GM12878 (cell line): ENCODE results near the gene CHKA. TPM values are rescaled to one million over a fixed set of nuclear protein-coding genes. Genes with fewer than 3 reads are reported as not detected.

Experiments
- ATAC-seq: fragments of 200-7000 bp; cut with Tn5 transposase; 3 replicates; pipeline ENCODE4 v1.9.1; 2020; ENCODE audit warnings: mild to moderate bottlenecking, moderate library complexity
- BruUV-seq: library from RNA; stranded (reverse); fragments of 400-500 nt; replicated peaks from 2 replicates; lab custom pipeline; 2021; lab: Mats Ljungman, UMichigan
- CTCF ChIA-PET: fragments of 300-600 bp; sonication (Branson Sonifier 250); formaldehyde crosslinking; extraction: SDS; loops from one replicate; lab custom pipeline; 2021; ENCODE audit warnings: inconsistent platforms; lab: Yijun Ruan, JAX
- POLR2A ChIA-PET: fragments of 350-600 bp; formaldehyde crosslinking; extraction: SDS; loops from one replicate; lab custom pipeline; 2021; ENCODE audit warnings: inconsistent platforms; lab: Charles Lee
- RAD21 ChIA-PET: fragments of 300-600 bp; sonication (Branson Sonifier 250); formaldehyde crosslinking; loops from one replicate; lab custom pipeline; 2023; ENCODE audit warnings: antibody characterized with exemption; ENCODE audit not compliant: unreplicated experiment; lab: Charles Lee
- SMC1A ChIA-PET: fragments of 300-600 bp; sonication (Branson Sonifier 250); formaldehyde crosslinking; loops from one replicate; lab custom pipeline; 2023; ENCODE audit not compliant: unreplicated experiment, uncharacterized antibody; lab: Charles Lee
- DNase-seq: peaks from one replicate; pipeline ENCODE4 v3.0.0-alpha.2; 2011; ENCODE audit warnings: low read depth, low spot score
- FAIRE-seq: peaks from 3 replicates; lab custom pipeline; 2011; peaks lifted over from hg19 to GRCh38; lab: Jason Lieb, UNC
- H2AFZ ChIP-seq: 2 replicates; pipeline ENCODE4 v1.6.0; 2011; ENCODE audit warnings: low read depth, low read length, control low read depth; ENCODE audit not compliant: control insufficient read depth
- H3K27ac ChIP-seq: 2 replicates; pipeline ENCODE4 v1.5.1; 2011; ENCODE audit warnings: control low read depth; ENCODE audit not compliant: control insufficient read depth, insufficient read depth
- H3K27me3 ChIP-seq, 2 experiments: replicated peaks in 1 of 2; 2 replicates each; pipeline versions ENCODE4 v1.6.0 to v1.6.1; 2011; ENCODE audit warnings: low read length in 1 of 2; ENCODE audit not compliant: control insufficient read depth in 2 of 2, insufficient read depth in 2 of 2
- H3K36me3 ChIP-seq, 2 experiments: 2 replicates each; pipeline ENCODE4 v1.5.1; 2011; ENCODE audit warnings: low read length in 1 of 2; ENCODE audit not compliant: control insufficient read depth in 2 of 2, insufficient read depth in 2 of 2
- H3K4me1 ChIP-seq: 2 replicates; pipeline ENCODE4 v1.6.1; 2011; ENCODE audit warnings: mild to moderate bottlenecking, low read length, moderate library complexity, mixed read lengths; ENCODE audit not compliant: control insufficient read depth, insufficient read depth
- H3K4me2 ChIP-seq: 2 replicates; pipeline ENCODE4 v1.6.0; 2011; ENCODE audit warnings: control low read depth; ENCODE audit not compliant: control insufficient read depth, insufficient read depth
- H3K4me3 ChIP-seq: fragments of 200-600 bp; sonication (generic); 2 replicates; pipeline ENCODE4 v1.5.1; 2016
- H3K79me2 ChIP-seq: 2 replicates; pipeline ENCODE4 v1.6.0; 2011; ENCODE audit warnings: low read length; ENCODE audit not compliant: control insufficient read depth, insufficient read depth
- H3K9ac ChIP-seq: 2 replicates; pipeline ENCODE4 v1.8.0; 2011; ENCODE audit warnings: low read length, control low read depth, mixed read lengths; ENCODE audit not compliant: control insufficient read depth, insufficient read depth
- H3K9me3 ChIP-seq: replicated peaks from 3 replicates; pipeline ENCODE4 v1.5.1; 2011; ENCODE audit warnings: mild to moderate bottlenecking, low read length; ENCODE audit not compliant: control insufficient read depth, insufficient read depth
- H4K20me1 ChIP-seq: 2 replicates; pipeline ENCODE4 v1.6.0; 2011; ENCODE audit not compliant: control insufficient read depth, insufficient read depth
- ASH2L ChIP-seq: fragments of 300-600, 200-600 bp; sonication (generic); IDR thresholded peaks from 2 replicates; pipeline ENCODE4 v1.6.1; 2017; ENCODE audit warnings: low read depth, mild to moderate bottlenecking, borderline replicate concordance
- ATF7 ChIP-seq: fragments of 450-650 bp; IDR thresholded peaks from 2 replicates; pipeline ENCODE4 v1.6.1; 2016; ENCODE audit warnings: low read depth, mild to moderate bottlenecking
- BCL11A ChIP-seq: IDR thresholded peaks from 2 replicates; pipeline ENCODE4 v1.6.1; 2011; ENCODE audit warnings: low read depth, low read length
- CBFB ChIP-seq: IDR thresholded peaks from 2 replicates; pipeline ENCODE4 v1.6.1; 2016; ENCODE audit warnings: antibody characterized with exemption, low read depth
- CEBPB ChIP-seq, 2 experiments: fragments of 150-350 bp in 1 of 2; IDR thresholded peaks; 2 replicates each; pipeline ENCODE4 v1.6.1; 2012 to 2014; ENCODE audit warnings: low read depth in 2 of 2, low read length in 2 of 2, borderline replicate concordance in 1 of 2, inconsistent platforms in 1 of 2
- CHD1 ChIP-seq: IDR thresholded peaks from 2 replicates; pipeline ENCODE4 v1.6.1; 2012; ENCODE audit warnings: low read depth, low read length, improper control_type of control experiment
- EZH2 ChIP-seq: IDR thresholded peaks from 2 replicates; pipeline ENCODE4 v1.6.1; 2012; ENCODE audit warnings: low read depth, mild to moderate bottlenecking, control low read depth, inconsistent platforms, low read length, borderline replicate concordance; ENCODE audit not compliant: control insufficient read depth
- HDAC6 ChIP-seq: fragments of 200-600 bp; sonication (generic); IDR thresholded peaks from one replicate; pipeline ENCODE4 v1.8.0; 2017; ENCODE audit warnings: antibody characterized with exemption; ENCODE audit not compliant: unreplicated experiment
- MXI1 ChIP-seq: fragments of 150-350 bp; IDR thresholded peaks from 2 replicates; pipeline ENCODE4 v1.6.1; 2011; ENCODE audit warnings: low read depth, mild to moderate bottlenecking, inconsistent platforms, low read length, improper control_type of control experiment
- MYB ChIP-seq: fragments of 150-350 bp; IDR thresholded peaks from 2 replicates; pipeline ENCODE4 v1.6.1; 2014; ENCODE audit warnings: mild to moderate bottlenecking, low read depth, low read length, borderline replicate concordance
- NFYA ChIP-seq: IDR thresholded peaks from 2 replicates; pipeline ENCODE4 v1.6.1; 2011; ENCODE audit warnings: low read depth, mild to moderate bottlenecking, low read length, improper control_type of control experiment, borderline replicate concordance
- POLR2A ChIP-seq: IDR thresholded peaks from 2 replicates; pipeline ENCODE4 v1.6.1; 2011; ENCODE audit warnings: low read depth, mild to moderate bottlenecking, low read length
- RAD51 ChIP-seq: fragments of 450-650 bp; IDR thresholded peaks from 2 replicates; pipeline ENCODE4 v1.6.1; 2016; ENCODE audit warnings: moderate library complexity, mild to moderate bottlenecking, inconsistent platforms
- RELB ChIP-seq: fragments of 450-650 bp; IDR thresholded peaks from 2 replicates; pipeline ENCODE4 v1.6.1; 2017; ENCODE audit warnings: low read depth, mild to moderate bottlenecking, moderate library complexity
- SUPT20H ChIP-seq: IDR thresholded peaks from 2 replicates; pipeline ENCODE4 v1.6.1; 2011; ENCODE audit warnings: low read depth, mild to moderate bottlenecking, low read length, moderate library complexity, borderline replicate concordance; ENCODE audit not compliant: control insufficient read depth
- TAF1 ChIP-seq: IDR thresholded peaks from 2 replicates; pipeline ENCODE4 v1.6.1; 2011; ENCODE audit warnings: mild to moderate bottlenecking, low read depth, low read length, borderline replicate concordance
- ZBED1 ChIP-seq: IDR thresholded peaks from 2 replicates; pipeline ENCODE4 v1.6.1; 2016; ENCODE audit warnings: borderline replicate concordance
- ZNF207 ChIP-seq: fragments of 450-650 bp; IDR thresholded peaks from 2 replicates; pipeline ENCODE4 v1.6.1; 2014; ENCODE audit warnings: antibody characterized with exemption, mild to moderate bottlenecking, borderline replicate concordance
- ZSCAN29 ChIP-seq: fragments of 450-650 bp; IDR thresholded peaks from 2 replicates; pipeline ENCODE4 v1.6.1; 2017; ENCODE audit warnings: mild to moderate bottlenecking, moderate library complexity
- in situ Hi-C: fragments of 300-500 bp; cut with MboI; formaldehyde crosslinking; loops from 9 replicates; pipeline ENCODE4 v1.14.3; 2018; ENCODE audit warnings: mixed read lengths
- intact Hi-C: fragments of 100-400 bp; cut with micrococcal nuclease; formaldehyde crosslinking; loops from one replicate; pipeline ENCODE4 v1.14.2; 2022; ENCODE audit not compliant: unreplicated experiment
- polyA plus RNA-seq, 11 experiments: library from polyadenylated mRNA; depleted of rRNA in 4 of 11; unstranded in 6 of 11; stranded (reverse) in 5 of 11; fragments of >200 nt; fragmentation: Nextera tagmentation in 4 of 11; fragmentation: Illumina TruSeq in 1 of 11; extraction: Ambion mirVana in 4 of 11; extraction: Trizol in 1 of 11; gene quantifications; 1 replicate in 1 of 11; 2 replicates in 10 of 11; pipeline versions ENCODE4 v1.2.1 to v1.2.3, GENCODE V29; 2011 to 2016; ENCODE audit warnings: inconsistent platforms in 2 of 11, missing spikeins in 2 of 11, low read depth in 1 of 11
- total RNA-seq, 4 experiments: library from RNA; depleted of rRNA in 3 of 4; stranded (reverse); fragments of >200 nt in 3 of 4; fragmentation: Illumina TruSeq in 1 of 4; extraction: Trizol in 1 of 4; gene quantifications; 2 replicates each; pipeline versions ENCODE4 v1.2.1 to v1.2.3, GENCODE V29; 2013 to 2021

CHKA gene
- total and polyA plus RNA-seq, 10 of the 15 experiments (the other 5 are each of a cell fraction or from before 2014, with no cell fraction given), result 5.2 to 29.2 (median 21.2) TPM

- RAD21 ChIA-PET, result interaction anchor here (1.4 to 3.1 kb wide), 2 partner anchors 19 to 21 kb away, joined by 3 to 28 read pairs; no protein-coding TSS in a partner anchor
- peak overlapping the region; percentile 14 for H3K4me3 ChIP-seq
- H3K9ac ChIP-seq, result peak overlapping the region; percentile 57
- H3K79me2 ChIP-seq, result peaks cover 45% of the 10 kb centered on the region
- peaks cover 2 to 4% of the 10 kb centered on the region in 2 experiments; a peak in 3 of 4 replicates for H3K36me3 ChIP-seq
- POLR2A ChIA-PET, result interaction anchor here (0.8 to 4.2 kb wide), 3 partner anchors 19 to 68 kb away, joined by 3 to 34 read pairs (median 3); partner anchors contain the start of genes NDUFS8 and TCIRG1
- no peaks in the 10 kb centered on the region for H4K20me1 ChIP-seq
- FAIRE-seq (peak; percentile 61), DNase-seq (no peak), ATAC-seq (peak; percentile 53)
- in situ Hi-C loops (no loop called here), intact Hi-C loops (no loop called here)
- peak overlapping the region; percentile 83 for H3K27ac ChIP-seq
- H3K4me1 ChIP-seq, result peaks cover 8% of the 10 kb centered on the region
- TF ChIP-seq MXI1 (no peak), RAD51 (no peak), CEBPB (IDR thresholded peaks at IDR 0.05; ENCODE audit: borderline replicate concordance in 1 of 2, low read depth in 2 of 2, low read length in 2 of 2) (no peak), MYB (no peak), POLR2A (no peak), EZH2 (no peak), HDAC6 (no peak), ZSCAN29 (no peak), ZNF207 (no peak), SUPT20H (no peak), CHD1 (no peak), TAF1 (no peak), NFYA (no peak), ZBED1 (no peak), ATF7 (no peak), CBFB (no peak), RELB (no peak), BCL11A (no peak), ASH2L (no peak)
- SMC1A ChIA-PET, result interaction anchor here (0.9 to 4.8 kb wide), 8 partner anchors 8 to 35 kb away, joined by 3 to 40 read pairs (median 6); partner anchors contain the start of gene CHKA
- H3K9me3 ChIP-seq, result no peaks in the 10 kb centered on the region
- H2AFZ ChIP-seq, result peak overlapping the region; percentile 69
- H3K4me2 ChIP-seq, result peak overlapping the region; percentile 84
- CTCF ChIA-PET, result interaction anchor here (0.7 to 3.5 kb wide), 6 partner anchors 10 to 106 kb away, joined by 3 to 14 read pairs (median 4); no protein-coding TSS in a partner anchor
- no TSS peak for BruUV-seq
- H3K27me3 ChIP-seq, result no peaks in the 10 kb centered on the region
Measured at GRCh38 chr11:68099057-68099456, 22.1 kb downstream of the CHKA start.
